GM12878 (cell line): ENCODE data around the gene RETREG3. TPM values are rescaled to one million over a fixed set of nuclear protein-coding genes. Genes with fewer than 3 reads are reported as not detected.
A peak's percentile ranks its signal among the peaks of the same experiment; 100 is the strongest.

Experiments
- BACH1 ChIP-seq: fragments of 450-650 bp; IDR thresholded peaks from 2 replicates; pipeline ENCODE4 v1.6.1; 2017; ENCODE audit warnings: mild to moderate bottlenecking, borderline replicate concordance
- BCL11A ChIP-seq: IDR thresholded peaks from 2 replicates; pipeline ENCODE4 v1.6.1; 2011; ENCODE audit warnings: low read depth, low read length
- CHD4 ChIP-seq: fragments of 200-600 bp; sonication (generic); IDR thresholded peaks from 2 replicates; pipeline ENCODE4 v1.6.1; 2016; ENCODE audit warnings: mild to moderate bottlenecking
- IKZF2 ChIP-seq, 2 experiments: fragments of 450-650 bp; IDR thresholded peaks; 2 replicates each; pipeline ENCODE4 v1.6.1; 2017; ENCODE audit warnings: mild to moderate bottlenecking in 2 of 2, moderate library complexity in 2 of 2
- SPI1 ChIP-seq: IDR thresholded peaks from 2 replicates; pipeline ENCODE4 v1.6.1; 2011; ENCODE audit warnings: low read depth, mild to moderate bottlenecking, low read length, moderate library complexity, borderline replicate concordance; ENCODE audit not compliant: insufficient read depth
- polyA plus RNA-seq, 11 experiments: library from polyadenylated mRNA; depleted of rRNA in 4 of 11; unstranded in 6 of 11; stranded (reverse) in 5 of 11; fragments of >200 nt; fragmentation: Nextera tagmentation in 4 of 11; fragmentation: Illumina TruSeq in 1 of 11; extraction: Ambion mirVana in 4 of 11; extraction: Trizol in 1 of 11; gene quantifications; 1 replicate in 1 of 11; 2 replicates in 10 of 11; pipeline versions ENCODE4 v1.2.1 to v1.2.3, GENCODE V29; 2011 to 2016; ENCODE audit warnings: inconsistent platforms in 2 of 11, missing spikeins in 2 of 11, low read depth in 1 of 11
- total RNA-seq, 4 experiments: library from RNA; depleted of rRNA in 3 of 4; stranded (reverse); fragments of >200 nt in 3 of 4; fragmentation: Illumina TruSeq in 1 of 4; extraction: Trizol in 1 of 4; gene quantifications; 2 replicates each; pipeline versions ENCODE4 v1.2.1 to v1.2.3, GENCODE V29; 2013 to 2021
- TF ChIP-seq, protein P1 (sequence below): fragments of 450-650 bp; IDR thresholded peaks from 2 replicates; pipeline ENCODE4 v1.6.1; 2017; ENCODE audit warnings: mild to moderate bottlenecking
- TF ChIP-seq, protein P2 (sequence below): IDR thresholded peaks from 2 replicates; pipeline ENCODE4 v1.6.1; 2011; ENCODE audit warnings: borderline replicate concordance, low read depth, mild to moderate bottlenecking, moderate library complexity, low read length; ENCODE audit not compliant: insufficient read depth, poor library complexity, severe bottlenecking
- TF ChIP-seq, protein P3 (sequence below): fragments of 450-650 bp; formaldehyde crosslinking; IDR thresholded peaks from 2 replicates; pipeline ENCODE4 v1.4.0; 2020; ENCODE audit warnings: mild to moderate bottlenecking, moderate library complexity
- TF ChIP-seq, protein P4 (sequence below): fragments of 150-350 bp; IDR thresholded peaks from 2 replicates; pipeline ENCODE4 v1.6.1; 2016; ENCODE audit warnings: low read depth, low read length
- TF ChIP-seq, protein P5 (sequence below): fragments of 450-650 bp; IDR thresholded peaks from 2 replicates; pipeline ENCODE4 v1.6.1; 2017; ENCODE audit warnings: mild to moderate bottlenecking, moderate library complexity
- TF ChIP-seq, protein P6 (sequence below): fragments of 450-650 bp; IDR thresholded peaks from 2 replicates; pipeline ENCODE4 v1.6.1; 2014; ENCODE audit warnings: mild to moderate bottlenecking

The RETREG3 gene
- total and polyA plus RNA-seq, 10 of the 15 experiments (the other 5 are each of a cell fraction or from before 2014, with no cell fraction given): 7.0 to 50.6 (median 27.3) TPM

DNA sequence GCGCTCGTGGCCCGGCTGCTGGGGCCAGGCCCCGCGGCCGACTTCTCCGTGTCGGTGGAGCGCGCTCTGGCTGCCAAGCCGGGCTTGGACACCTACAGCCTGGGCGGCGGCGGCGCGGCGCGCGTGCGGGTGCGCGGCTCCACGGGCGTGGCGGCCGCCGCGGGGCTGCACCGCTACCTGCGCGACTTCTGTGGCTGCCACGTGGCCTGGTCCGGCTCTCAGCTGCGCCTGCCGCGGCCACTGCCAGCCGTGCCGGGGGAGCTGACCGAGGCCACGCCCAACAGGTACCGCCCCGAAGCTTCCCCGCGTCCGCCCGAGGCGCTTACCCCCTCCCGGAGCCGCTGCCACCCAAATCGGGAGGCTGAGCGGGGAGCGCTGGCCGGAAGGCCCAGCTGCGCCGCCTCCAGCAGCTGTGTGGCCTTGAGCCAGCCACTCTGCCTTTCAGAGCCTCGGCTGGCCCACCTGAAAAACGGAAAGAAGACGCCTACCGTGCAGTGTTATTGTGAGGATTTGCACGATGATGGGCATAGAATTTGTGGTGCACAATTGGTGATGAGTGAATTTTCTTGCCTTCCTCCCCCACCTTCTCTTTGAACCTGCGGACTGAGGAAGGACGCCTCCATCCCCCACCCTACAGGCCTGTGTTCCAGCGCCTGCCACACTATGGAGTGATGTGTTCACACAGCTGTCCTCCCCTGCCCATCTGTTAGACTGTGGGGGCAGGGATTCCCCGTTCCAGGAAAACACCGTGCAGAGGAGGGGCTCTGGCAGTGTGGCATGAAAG is 72.6 kb downstream of the RETREG3 start (continued):
- TF ChIP-seq, protein P1, sequence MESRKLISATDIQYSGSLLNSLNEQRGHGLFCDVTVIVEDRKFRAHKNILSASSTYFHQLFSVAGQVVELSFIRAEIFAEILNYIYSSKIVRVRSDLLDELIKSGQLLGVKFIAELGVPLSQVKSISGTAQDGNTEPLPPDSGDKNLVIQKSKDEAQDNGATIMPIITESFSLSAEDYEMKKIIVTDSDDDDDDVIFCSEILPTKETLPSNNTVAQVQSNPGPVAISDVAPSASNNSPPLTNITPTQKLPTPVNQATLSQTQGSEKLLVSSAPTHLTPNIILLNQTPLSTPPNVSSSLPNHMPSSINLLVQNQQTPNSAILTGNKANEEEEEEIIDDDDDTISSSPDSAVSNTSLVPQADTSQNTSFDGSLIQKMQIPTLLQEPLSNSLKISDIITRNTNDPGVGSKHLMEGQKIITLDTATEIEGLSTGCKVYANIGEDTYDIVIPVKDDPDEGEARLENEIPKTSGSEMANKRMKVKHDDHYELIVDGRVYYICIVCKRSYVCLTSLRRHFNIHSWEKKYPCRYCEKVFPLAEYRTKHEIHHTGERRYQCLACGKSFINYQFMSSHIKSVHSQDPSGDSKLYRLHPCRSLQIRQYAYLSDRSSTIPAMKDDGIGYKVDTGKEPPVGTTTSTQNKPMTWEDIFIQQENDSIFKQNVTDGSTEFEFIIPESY: no peak
- no peak for TF ChIP-seq BCL11A
- TF ChIP-seq, protein P2, sequence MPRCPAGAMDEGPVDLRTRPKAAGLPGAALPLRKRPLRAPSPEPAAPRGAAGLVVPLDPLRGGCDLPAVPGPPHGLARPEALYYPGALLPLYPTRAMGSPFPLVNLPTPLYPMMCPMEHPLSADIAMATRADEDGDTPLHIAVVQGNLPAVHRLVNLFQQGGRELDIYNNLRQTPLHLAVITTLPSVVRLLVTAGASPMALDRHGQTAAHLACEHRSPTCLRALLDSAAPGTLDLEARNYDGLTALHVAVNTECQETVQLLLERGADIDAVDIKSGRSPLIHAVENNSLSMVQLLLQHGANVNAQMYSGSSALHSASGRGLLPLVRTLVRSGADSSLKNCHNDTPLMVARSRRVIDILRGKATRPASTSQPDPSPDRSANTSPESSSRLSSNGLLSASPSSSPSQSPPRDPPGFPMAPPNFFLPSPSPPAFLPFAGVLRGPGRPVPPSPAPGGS: no peak
- TF ChIP-seq, protein P3, sequence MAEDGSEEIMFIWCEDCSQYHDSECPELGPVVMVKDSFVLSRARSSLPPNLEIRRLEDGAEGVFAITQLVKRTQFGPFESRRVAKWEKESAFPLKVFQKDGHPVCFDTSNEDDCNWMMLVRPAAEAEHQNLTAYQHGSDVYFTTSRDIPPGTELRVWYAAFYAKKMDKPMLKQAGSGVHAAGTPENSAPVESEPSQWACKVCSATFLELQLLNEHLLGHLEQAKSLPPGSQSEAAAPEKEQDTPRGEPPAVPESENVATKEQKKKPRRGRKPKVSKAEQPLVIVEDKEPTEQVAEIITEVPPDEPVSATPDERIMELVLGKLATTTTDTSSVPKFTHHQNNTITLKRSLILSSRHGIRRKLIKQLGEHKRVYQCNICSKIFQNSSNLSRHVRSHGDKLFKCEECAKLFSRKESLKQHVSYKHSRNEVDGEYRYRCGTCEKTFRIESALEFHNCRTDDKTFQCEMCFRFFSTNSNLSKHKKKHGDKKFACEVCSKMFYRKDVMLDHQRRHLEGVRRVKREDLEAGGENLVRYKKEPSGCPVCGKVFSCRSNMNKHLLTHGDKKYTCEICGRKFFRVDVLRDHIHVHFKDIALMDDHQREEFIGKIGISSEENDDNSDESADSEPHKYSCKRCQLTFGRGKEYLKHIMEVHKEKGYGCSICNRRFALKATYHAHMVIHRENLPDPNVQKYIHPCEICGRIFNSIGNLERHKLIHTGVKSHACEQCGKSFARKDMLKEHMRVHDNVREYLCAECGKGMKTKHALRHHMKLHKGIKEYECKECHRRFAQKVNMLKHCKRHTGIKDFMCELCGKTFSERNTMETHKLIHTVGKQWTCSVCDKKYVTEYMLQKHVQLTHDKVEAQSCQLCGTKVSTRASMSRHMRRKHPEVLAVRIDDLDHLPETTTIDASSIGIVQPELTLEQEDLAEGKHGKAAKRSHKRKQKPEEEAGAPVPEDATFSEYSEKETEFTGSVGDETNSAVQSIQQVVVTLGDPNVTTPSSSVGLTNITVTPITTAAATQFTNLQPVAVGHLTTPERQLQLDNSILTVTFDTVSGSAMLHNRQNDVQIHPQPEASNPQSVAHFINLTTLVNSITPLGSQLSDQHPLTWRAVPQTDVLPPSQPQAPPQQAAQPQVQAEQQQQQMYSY (CRISPR knock-in tag): no peak
- TF ChIP-seq CHD4: no peak
- TF ChIP-seq, protein P4, sequence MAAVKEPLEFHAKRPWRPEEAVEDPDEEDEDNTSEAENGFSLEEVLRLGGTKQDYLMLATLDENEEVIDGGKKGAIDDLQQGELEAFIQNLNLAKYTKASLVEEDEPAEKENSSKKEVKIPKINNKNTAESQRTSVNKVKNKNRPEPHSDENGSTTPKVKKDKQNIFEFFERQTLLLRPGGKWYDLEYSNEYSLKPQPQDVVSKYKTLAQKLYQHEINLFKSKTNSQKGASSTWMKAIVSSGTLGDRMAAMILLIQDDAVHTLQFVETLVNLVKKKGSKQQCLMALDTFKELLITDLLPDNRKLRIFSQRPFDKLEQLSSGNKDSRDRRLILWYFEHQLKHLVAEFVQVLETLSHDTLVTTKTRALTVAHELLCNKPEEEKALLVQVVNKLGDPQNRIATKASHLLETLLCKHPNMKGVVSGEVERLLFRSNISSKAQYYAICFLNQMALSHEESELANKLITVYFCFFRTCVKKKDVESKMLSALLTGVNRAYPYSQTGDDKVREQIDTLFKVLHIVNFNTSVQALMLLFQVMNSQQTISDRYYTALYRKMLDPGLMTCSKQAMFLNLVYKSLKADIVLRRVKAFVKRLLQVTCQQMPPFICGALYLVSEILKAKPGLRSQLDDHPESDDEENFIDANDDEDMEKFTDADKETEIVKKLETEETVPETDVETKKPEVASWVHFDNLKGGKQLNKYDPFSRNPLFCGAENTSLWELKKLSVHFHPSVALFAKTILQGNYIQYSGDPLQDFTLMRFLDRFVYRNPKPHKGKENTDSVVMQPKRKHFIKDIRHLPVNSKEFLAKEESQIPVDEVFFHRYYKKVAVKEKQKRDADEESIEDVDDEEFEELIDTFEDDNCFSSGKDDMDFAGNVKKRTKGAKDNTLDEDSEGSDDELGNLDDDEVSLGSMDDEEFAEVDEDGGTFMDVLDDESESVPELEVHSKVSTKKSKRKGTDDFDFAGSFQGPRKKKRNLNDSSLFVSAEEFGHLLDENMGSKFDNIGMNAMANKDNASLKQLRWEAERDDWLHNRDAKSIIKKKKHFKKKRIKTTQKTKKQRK: no peak
- TF ChIP-seq, protein P5, sequence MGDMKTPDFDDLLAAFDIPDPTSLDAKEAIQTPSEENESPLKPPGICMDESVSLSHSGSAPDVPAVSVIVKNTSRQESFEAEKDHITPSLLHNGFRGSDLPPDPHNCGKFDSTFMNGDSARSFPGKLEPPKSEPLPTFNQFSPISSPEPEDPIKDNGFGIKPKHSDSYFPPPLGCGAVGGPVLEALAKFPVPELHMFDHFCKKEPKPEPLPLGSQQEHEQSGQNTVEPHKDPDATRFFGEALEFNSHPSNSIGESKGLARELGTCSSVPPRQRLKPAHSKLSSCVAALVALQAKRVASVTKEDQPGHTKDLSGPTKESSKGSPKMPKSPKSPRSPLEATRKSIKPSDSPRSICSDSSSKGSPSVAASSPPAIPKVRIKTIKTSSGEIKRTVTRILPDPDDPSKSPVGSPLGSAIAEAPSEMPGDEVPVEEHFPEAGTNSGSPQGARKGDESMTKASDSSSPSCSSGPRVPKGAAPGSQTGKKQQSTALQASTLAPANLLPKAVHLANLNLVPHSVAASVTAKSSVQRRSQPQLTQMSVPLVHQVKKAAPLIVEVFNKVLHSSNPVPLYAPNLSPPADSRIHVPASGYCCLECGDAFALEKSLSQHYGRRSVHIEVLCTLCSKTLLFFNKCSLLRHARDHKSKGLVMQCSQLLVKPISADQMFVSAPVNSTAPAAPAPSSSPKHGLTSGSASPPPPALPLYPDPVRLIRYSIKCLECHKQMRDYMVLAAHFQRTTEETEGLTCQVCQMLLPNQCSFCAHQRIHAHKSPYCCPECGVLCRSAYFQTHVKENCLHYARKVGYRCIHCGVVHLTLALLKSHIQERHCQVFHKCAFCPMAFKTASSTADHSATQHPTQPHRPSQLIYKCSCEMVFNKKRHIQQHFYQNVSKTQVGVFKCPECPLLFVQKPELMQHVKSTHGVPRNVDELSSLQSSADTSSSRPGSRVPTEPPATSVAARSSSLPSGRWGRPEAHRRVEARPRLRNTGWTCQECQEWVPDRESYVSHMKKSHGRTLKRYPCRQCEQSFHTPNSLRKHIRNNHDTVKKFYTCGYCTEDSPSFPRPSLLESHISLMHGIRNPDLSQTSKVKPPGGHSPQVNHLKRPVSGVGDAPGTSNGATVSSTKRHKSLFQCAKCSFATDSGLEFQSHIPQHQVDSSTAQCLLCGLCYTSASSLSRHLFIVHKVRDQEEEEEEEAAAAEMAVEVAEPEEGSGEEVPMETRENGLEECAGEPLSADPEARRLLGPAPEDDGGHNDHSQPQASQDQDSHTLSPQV: no peak
- TF ChIP-seq BACH1: 0 out of 2 replicates have a peak, but pooled peaks have one; percentile 43
- TF ChIP-seq IKZF2 (IDR thresholded peaks at IDR 0.05): peak; percentile 9 to 19; a peak in 1 of 4 replicates
- TF ChIP-seq, protein P6, sequence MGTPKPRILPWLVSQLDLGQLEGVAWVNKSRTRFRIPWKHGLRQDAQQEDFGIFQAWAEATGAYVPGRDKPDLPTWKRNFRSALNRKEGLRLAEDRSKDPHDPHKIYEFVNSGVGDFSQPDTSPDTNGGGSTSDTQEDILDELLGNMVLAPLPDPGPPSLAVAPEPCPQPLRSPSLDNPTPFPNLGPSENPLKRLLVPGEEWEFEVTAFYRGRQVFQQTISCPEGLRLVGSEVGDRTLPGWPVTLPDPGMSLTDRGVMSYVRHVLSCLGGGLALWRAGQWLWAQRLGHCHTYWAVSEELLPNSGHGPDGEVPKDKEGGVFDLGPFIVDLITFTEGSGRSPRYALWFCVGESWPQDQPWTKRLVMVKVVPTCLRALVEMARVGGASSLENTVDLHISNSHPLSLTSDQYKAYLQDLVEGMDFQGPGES: no peak; the same call in 1 of the 2 replicates
- TF ChIP-seq SPI1: no peak
